Bronchial epithelial cell (primary cell): Measurements from ENCODE around the gene NOPCHAP1. TPM values are rescaled to one million over a fixed set of nuclear protein-coding genes. Genes with fewer than 3 reads are reported as not detected.

Experiments used
- DNase-seq: peaks from one replicate; pipeline ENCODE4 v3.0.0-alpha.2; 2010; ENCODE audit warnings: low read depth
- FAIRE-seq: peaks from 2 replicates; lab custom pipeline; 2011; peaks lifted over from hg19 to GRCh38; lab: Jason Lieb, UNC
- H3K27me3 ChIP-seq: 2 replicates; pipeline ENCODE4 v1.5.1; 2011; ENCODE audit warnings: low read length; ENCODE audit not compliant: control insufficient read depth, insufficient read depth
- H3K36me3 ChIP-seq: 2 replicates; pipeline ENCODE4 v1.5.1; 2011; ENCODE audit warnings: low read length; ENCODE audit not compliant: control insufficient read depth, insufficient read depth
- H3K4me3 ChIP-seq: 2 replicates; pipeline ENCODE4 v1.5.1; 2011; ENCODE audit warnings: mild to moderate bottlenecking, low read depth, low read length, control low read depth
- total RNA-seq: library from RNA; depleted of rRNA; stranded (reverse); fragments of >200 nt; gene quantifications from 2 replicates; pipeline ENCODE4 v1.2.1, GENCODE V29; 2014
- TF ChIP-seq, protein P1 (sequence below): IDR thresholded peaks from 2 replicates; pipeline ENCODE4 v1.5.1; 2011; ENCODE audit warnings: mild to moderate bottlenecking, moderate library complexity, low read length, control low read depth, inconsistent platforms; ENCODE audit not compliant: insufficient read depth, severe bottlenecking

NOPCHAP1 gene
- total RNA-seq, 1 donor from 2014 or later, result 4.5 TPM

DNA sequence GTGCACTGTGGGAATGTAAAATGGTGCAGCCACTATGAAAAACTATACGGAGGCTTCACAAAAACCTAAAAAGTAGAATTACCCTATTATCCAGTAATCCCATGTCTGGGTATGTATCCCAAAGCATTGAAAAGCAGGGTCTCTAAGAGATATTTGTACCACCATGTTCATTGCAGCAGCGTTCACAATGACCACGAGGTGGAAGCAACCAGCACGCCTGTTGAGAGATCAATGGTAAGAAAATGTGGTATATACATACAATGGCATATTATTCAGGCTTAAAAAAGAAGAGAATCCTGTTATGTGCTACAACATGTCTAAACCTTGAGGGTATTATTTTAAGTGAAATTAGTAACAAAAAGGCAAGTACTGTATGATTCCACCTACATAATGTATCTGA lies 910 bp upstream of the NOPCHAP1 start:
- no peak overlapping the region for H3K4me3 ChIP-seq
- FAIRE-seq, result no peak
- TF ChIP-seq, protein P1, sequence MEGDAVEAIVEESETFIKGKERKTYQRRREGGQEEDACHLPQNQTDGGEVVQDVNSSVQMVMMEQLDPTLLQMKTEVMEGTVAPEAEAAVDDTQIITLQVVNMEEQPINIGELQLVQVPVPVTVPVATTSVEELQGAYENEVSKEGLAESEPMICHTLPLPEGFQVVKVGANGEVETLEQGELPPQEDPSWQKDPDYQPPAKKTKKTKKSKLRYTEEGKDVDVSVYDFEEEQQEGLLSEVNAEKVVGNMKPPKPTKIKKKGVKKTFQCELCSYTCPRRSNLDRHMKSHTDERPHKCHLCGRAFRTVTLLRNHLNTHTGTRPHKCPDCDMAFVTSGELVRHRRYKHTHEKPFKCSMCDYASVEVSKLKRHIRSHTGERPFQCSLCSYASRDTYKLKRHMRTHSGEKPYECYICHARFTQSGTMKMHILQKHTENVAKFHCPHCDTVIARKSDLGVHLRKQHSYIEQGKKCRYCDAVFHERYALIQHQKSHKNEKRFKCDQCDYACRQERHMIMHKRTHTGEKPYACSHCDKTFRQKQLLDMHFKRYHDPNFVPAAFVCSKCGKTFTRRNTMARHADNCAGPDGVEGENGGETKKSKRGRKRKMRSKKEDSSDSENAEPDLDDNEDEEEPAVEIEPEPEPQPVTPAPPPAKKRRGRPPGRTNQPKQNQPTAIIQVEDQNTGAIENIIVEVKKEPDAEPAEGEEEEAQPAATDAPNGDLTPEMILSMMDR, result no peak
- no peaks in the 10 kb centered on the region for H3K36me3 ChIP-seq
- no peak for DNase-seq
- H3K27me3 ChIP-seq, result no peaks in the 10 kb centered on the region

DNA sequence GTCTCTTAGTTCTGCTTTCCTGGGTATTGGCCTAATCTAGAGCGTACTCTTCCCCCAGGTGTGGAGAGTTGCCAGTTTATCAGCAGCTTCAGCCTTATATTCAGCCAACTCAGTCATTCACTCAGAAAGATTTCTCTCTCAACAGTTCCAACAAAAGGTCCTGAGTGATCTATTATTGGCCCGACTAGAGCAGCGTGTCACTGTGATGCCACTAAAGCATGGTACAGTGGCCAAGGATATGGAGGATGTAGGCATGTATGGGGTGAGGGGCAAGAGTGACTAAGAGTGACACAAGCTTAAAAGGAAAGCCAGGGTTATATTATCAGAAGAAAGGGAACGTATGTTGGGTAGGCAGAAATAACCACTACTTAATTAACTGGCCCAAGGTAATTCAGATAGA lies 4.8 kb downstream of the NOPCHAP1 start:
- no peak for FAIRE-seq
- TF ChIP-seq, protein P1, result no peak
- Histone ChIP-seq H3K4me3 (no peak overlapping the region), H3K27me3 (no peaks in the 10 kb centered on the region), H3K36me3 (peaks cover 10% of the 10 kb centered on the region)
- DNase-seq, result no peak

DNA sequence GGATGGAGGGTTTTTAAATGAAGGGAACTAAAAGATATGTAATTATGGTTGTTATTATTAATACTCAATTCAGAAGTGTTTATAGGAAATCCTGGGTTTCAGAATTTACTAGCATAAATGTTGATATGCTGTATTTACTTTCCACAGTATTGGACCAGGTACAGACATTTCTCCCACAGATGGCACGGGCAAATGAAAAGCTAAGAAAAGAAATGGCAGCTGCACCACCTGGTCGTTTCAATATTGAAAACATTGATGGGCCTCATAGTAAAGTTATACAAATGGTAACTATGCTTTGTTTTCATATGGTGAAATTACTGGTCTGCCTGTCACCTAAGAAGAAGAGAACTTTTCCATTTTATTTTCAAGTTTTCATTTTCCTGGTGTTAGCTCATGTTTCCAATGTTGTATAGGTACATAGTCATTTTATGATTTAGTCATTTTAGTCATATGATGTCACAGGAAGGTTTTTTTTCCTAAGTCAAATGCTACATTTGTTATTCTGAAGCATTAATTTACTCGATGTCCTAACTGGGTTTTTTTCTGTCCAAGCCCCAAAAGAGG lies 5.5 kb downstream of the NOPCHAP1 start:
- no peak overlapping the region for H3K4me3 ChIP-seq
- TF ChIP-seq, protein P1, result no peak
- DNase-seq (no peak), FAIRE-seq (no peak)
- no peaks in the 10 kb centered on the region for H3K27me3 ChIP-seq
- peaks cover 10% of the 10 kb centered on the region for H3K36me3 ChIP-seq

DNA sequence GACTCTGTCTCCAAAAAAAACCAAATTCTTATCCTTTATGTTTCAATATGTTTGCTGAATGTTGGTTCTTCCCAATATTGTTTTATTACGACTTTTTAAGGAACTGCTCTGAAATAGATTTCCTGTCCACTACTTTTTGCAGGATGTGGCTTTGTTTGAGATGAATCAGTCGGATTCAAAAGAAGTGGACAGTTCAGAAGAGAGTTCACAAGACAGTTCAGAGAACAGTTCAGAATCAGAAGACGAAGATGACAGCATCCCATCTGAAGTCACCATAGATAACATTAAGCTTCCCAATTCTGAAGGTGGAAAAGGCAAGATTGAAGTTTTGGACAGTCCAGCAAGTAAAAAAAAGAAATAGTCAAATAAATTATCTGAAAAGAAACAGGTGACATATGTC lies 8.2 kb downstream of the NOPCHAP1 start:
- no peak for FAIRE-seq
- Histone ChIP-seq H3K36me3 (peaks cover 12% of the 10 kb centered on the region), H3K4me3 (no peak overlapping the region), H3K27me3 (no peaks in the 10 kb centered on the region)
- TF ChIP-seq, protein P1, result no peak
- DNase-seq, result no peak

DNA sequence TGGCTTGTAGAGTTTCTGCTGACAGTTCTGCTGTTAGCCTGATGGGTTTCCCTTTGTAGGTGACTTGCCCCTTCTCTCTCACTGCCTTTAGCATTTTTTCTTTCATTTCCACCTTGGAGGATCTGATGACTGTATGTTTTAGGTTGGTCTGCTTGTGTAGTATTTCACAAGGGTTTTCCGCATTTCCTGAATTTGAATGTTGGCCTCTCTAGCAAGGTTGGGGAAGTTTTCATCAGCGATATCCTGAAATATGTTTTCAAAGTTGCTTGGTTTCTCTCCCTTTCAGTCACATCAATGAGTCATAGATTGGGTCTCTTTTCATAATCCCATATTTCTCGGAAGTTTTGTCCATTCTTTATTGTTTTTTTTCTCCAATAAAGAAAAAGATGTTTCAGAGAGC lies 11.4 kb downstream of the NOPCHAP1 start:
- DNase-seq (no peak), FAIRE-seq (no peak)
- TF ChIP-seq, protein P1, result no peak
- no peak overlapping the region for H3K4me3 ChIP-seq
- H3K27me3 ChIP-seq, result no peaks in the 10 kb centered on the region
- H3K36me3 ChIP-seq, result peaks cover 8% of the 10 kb centered on the region
